ENCODE measurements around the gene PAPPA.

- TF ChIP-seq CTCF (conservative IDR thresholded peaks at IDR 0.05) (no peak), ZFX (IDR thresholded peaks at IDR 0.05) (no peak)
Observed at GRCh38 chr9:116230051-116230632, 76.6 kb downstream of the PAPPA start.
